ENCODE data around the gene GFM1.

DNA sequence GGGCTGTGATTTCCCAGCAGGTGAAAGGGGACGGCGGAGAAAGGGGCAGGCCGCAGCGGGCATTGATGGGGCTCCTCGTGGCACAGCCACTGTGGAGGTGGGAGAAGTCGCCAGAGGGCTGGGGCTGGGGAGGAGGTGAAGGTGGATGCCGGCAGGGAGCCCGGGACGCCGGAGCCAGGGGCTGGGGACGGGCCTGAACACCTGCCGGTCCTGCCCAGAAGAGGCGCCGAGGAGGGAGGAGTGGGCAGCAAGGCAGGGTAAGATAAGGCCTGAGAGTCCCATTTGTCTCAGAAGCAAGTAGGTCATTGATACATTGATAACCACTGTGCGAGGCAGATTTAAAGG, 88.5 kb downstream of the GFM1 start:
- TF ChIP-seq HMGA2 (CRISPR knock-in tag; IDR thresholded peaks at IDR 0.05) = no peak
- TF ChIP-seq CTCF (IDR thresholded peaks at IDR 0.05) = no peak
- TF ChIP-seq ZNF423 (CRISPR knock-in tag; IDR thresholded peaks at IDR 0.05) = no peak
